Hepatocyte (in vitro differentiated cells): Measurements from ENCODE around the gene CHRNA1. TPM values are rescaled to one million over a fixed set of nuclear protein-coding genes. Genes with fewer than 3 reads are reported as not detected.
A peak's percentile ranks its signal among the peaks of the same experiment; 100 is the strongest.

Source experiments
- DNase-seq: peaks from one replicate; pipeline ENCODE4 v3.0.0-alpha.2; 2016; ENCODE audit warnings: low spot score
- H2AFZ ChIP-seq: fragments of 200-600 bp; sonication (generic); 2 replicates; pipeline ENCODE4 v1.6.0; 2016; ENCODE audit warnings: antibody characterized with exemption, mild to moderate bottlenecking
- H3K27ac ChIP-seq: fragments of 200-600 bp; sonication (generic); 2 replicates; pipeline ENCODE4 v1.5.1; 2016; ENCODE audit warnings: mild to moderate bottlenecking
- H3K27me3 ChIP-seq: fragments of 200-600 bp; sonication (generic); 2 replicates; pipeline ENCODE4 v1.6.1; 2016
- H3K36me3 ChIP-seq: fragments of 200-600 bp; sonication (generic); replicated peaks from 2 replicates; pipeline ENCODE4 v1.5.1; 2016; ENCODE audit warnings: low read depth; ENCODE audit not compliant: insufficient read depth
- H3K4me1 ChIP-seq: fragments of 200-600 bp; sonication (generic); 2 replicates; pipeline ENCODE4 v1.5.1; 2016; ENCODE audit warnings: mild to moderate bottlenecking, moderate library complexity; ENCODE audit not compliant: insufficient read depth
- H3K4me2 ChIP-seq: fragments of 200-600 bp; sonication (generic); 2 replicates; pipeline ENCODE4 v1.6.0; 2016
- H3K4me3 ChIP-seq: fragments of 200-600 bp; sonication (generic); 2 replicates; pipeline ENCODE4 v1.5.1; 2016; ENCODE audit warnings: mild to moderate bottlenecking
- H3K79me2 ChIP-seq: fragments of 200-600 bp; sonication (generic); 2 replicates; pipeline ENCODE4 v1.6.0; 2017; ENCODE audit warnings: mild to moderate bottlenecking
- H3K9me2 ChIP-seq: fragments of 200-600 bp; sonication (generic); replicated peaks from 2 replicates; pipeline ENCODE4 v1.6.0; 2017; ENCODE audit warnings: mild to moderate bottlenecking; ENCODE audit not compliant: insufficient read depth
- H3K9me3 ChIP-seq: fragments of 200-600 bp; sonication (generic); 2 replicates; pipeline ENCODE4 v1.5.1; 2016; ENCODE audit warnings: low read depth, mild to moderate bottlenecking
- H4K20me1 ChIP-seq: fragments of 200-600 bp; sonication (generic); 2 replicates; pipeline ENCODE4 v1.6.0; 2016; ENCODE audit warnings: mild to moderate bottlenecking; ENCODE audit not compliant: insufficient read depth, poor library complexity, severe bottlenecking
- CTCF ChIP-seq: fragments of 200-600 bp; sonication (generic); IDR thresholded peaks from 2 replicates; pipeline ENCODE4 v1.5.1; 2016; ENCODE audit warnings: antibody characterized with exemption, mild to moderate bottlenecking; ENCODE audit not compliant: poor library complexity
- EZH2 ChIP-seq: fragments of 200-600 bp; sonication (generic); IDR thresholded peaks from 2 replicates; pipeline ENCODE4 v1.6.1; 2016; ENCODE audit warnings: antibody characterized with exemption, mild to moderate bottlenecking, borderline replicate concordance
- EZH2phosphoT487 ChIP-seq: fragments of 200-600 bp; sonication (generic); IDR thresholded peaks from one replicate; pipeline ENCODE4 v1.6.1; 2018; ENCODE audit warnings: antibody characterized with exemption, mild to moderate bottlenecking, low read depth, moderate library complexity; ENCODE audit not compliant: unreplicated experiment, severe bottlenecking
- WGBS: methylation state at CpG from one replicate; pipeline ENCODE4 v1.1.6; 2016; ENCODE audit warnings: low lambda C conversion rate; ENCODE audit errors: missing lambda C conversion rate; 5-methylcytosine and 5-hydroxymethylcytosine counted together
- polyA plus RNA-seq: library from polyadenylated mRNA; unstranded; fragments of >200 nt; fragmentation: Nextera tagmentation; extraction: Ambion mirVana; gene quantifications from 2 replicates; pipeline ENCODE4 v1.2.1, GENCODE V29; 2016
- total RNA-seq: library from RNA; depleted of rRNA; stranded (reverse); fragments of >200 nt; gene quantifications from 2 replicates; pipeline ENCODE4 v1.2.3, GENCODE V29; 2014

CHRNA1 gene
- total and polyA plus RNA-seq, 2 experiments from 2014 or later, result 1.5 to 1.9 TPM

- no peaks in the 10 kb centered on the region for H3K36me3 ChIP-seq
- H3K4me1 ChIP-seq, result peaks cover 10% of the 10 kb centered on the region
- no peak overlapping the region for H3K4me2 ChIP-seq
- TF ChIP-seq EZH2 (no peak), EZH2phosphoT487 (no peak), CTCF (no peak)
- H3K4me3 ChIP-seq, result no peak overlapping the region
- H2AFZ ChIP-seq, result no peak overlapping the region
- no peaks in the 10 kb centered on the region for H3K79me2 ChIP-seq
- H3K27me3 ChIP-seq, result no peaks in the 10 kb centered on the region
- peak overlapping the region; percentile 87 for H3K27ac ChIP-seq
- no peak for DNase-seq
- H3K9me3 ChIP-seq, result no peaks in the 10 kb centered on the region
- 89% methylated on average over 16 of the region's 16 CpGs for WGBS
- H4K20me1 ChIP-seq, result no peaks in the 10 kb centered on the region
- no peaks in the 10 kb centered on the region for H3K9me2 ChIP-seq
These were observed 24.7 kb upstream of the CHRNA1 start for GRCh38 chr2:174789001-174789400.

- TF ChIP-seq EZH2phosphoT487 (no peak), EZH2 (no peak), CTCF (no peak)
- H3K4me2 ChIP-seq, result no peak overlapping the region
- H2AFZ ChIP-seq, result no peak overlapping the region
These were observed 24.1 kb upstream of the CHRNA1 start for GRCh38 chr2:174788291-174788929.

GRCh38 chr2:174787487-174788205 is 23.4 kb upstream of the CHRNA1 start:
- Histone ChIP-seq H3K9me3 (no peaks in the 10 kb centered on the region), H3K4me3 (no peak overlapping the region), H2AFZ (peak overlapping the region; percentile 3), H3K36me3 (no peaks in the 10 kb centered on the region), H3K4me1 (peaks cover 10% of the 10 kb centered on the region), H3K4me2 (peak overlapping the region; percentile 6), H3K79me2 (no peaks in the 10 kb centered on the region), H3K9me2 (no peaks in the 10 kb centered on the region), H3K27ac (peak overlapping the region; percentile 87), H3K27me3 (no peaks in the 10 kb centered on the region), H4K20me1 (no peaks in the 10 kb centered on the region)
- no peak for TF ChIP-seq CTCF
- TF ChIP-seq EZH2phosphoT487, result no peak
- no peak for TF ChIP-seq EZH2
- WGBS, result 38% methylated on average over 5 of the region's 5 CpGs
- DNase-seq, result peak; percentile 84

More at GRCh38 chr2:174788291-174788929, 24.1 kb upstream of the CHRNA1 start:
- no peaks in the 10 kb centered on the region for H4K20me1 ChIP-seq
- H3K79me2 ChIP-seq, result no peaks in the 10 kb centered on the region
- no peak overlapping the region for H3K4me3 ChIP-seq
- H3K27me3 ChIP-seq, result no peaks in the 10 kb centered on the region
- peak overlapping the region; percentile 87 for H3K27ac ChIP-seq
- no peaks in the 10 kb centered on the region for H3K36me3 ChIP-seq
- WGBS, result 61% methylated on average over 13 of the region's 15 CpGs
- H3K9me2 ChIP-seq, result no peaks in the 10 kb centered on the region
- H3K9me3 ChIP-seq, result no peaks in the 10 kb centered on the region
- peaks cover 10% of the 10 kb centered on the region for H3K4me1 ChIP-seq
- no peak for DNase-seq
